SK-N-MC (cell line): Measurements from ENCODE around the gene AHDC1.
"Not testable (repeated sequence)": the region's sequence is repeated elsewhere in the genome, so short reads cannot be mapped to it uniquely, and the experiment has no call there.

Experiments used
- DNase-seq: peaks from one replicate; pipeline ENCODE4 v3.0.0-alpha.2; 2011; ENCODE audit warnings: low read depth, low spot score
- H3K27ac ChIP-seq: fragments of 200-600 bp; sonication (generic); 2 replicates; pipeline ENCODE4 v1.5.1; 2016; ENCODE audit warnings: mixed run types
- H3K36me3 ChIP-seq: fragments of 200-600 bp; sonication (generic); 2 replicates; pipeline ENCODE4 v1.6.1; 2017; ENCODE audit warnings: antibody characterized with exemption, low read length, mixed read lengths; ENCODE audit not compliant: insufficient read depth
- H3K4me3 ChIP-seq: fragments of 200-600 bp; sonication (generic); 2 replicates; pipeline ENCODE4 v1.5.1; 2016
- H3K9ac ChIP-seq: fragments of 200-600 bp; sonication (generic); 2 replicates; pipeline ENCODE4 v1.8.0; 2017; ENCODE audit warnings: mixed run types, mixed read lengths; ENCODE audit not compliant: insufficient read length
- H3K9me3 ChIP-seq: fragments of 200-600 bp; sonication (generic); 2 replicates; pipeline ENCODE4 v1.6.1; 2017; ENCODE audit warnings: low read depth, mild to moderate bottlenecking, antibody characterized with exemption, low read length, moderate library complexity, mixed read lengths
- EZH2 ChIP-seq: fragments of 200-600 bp; sonication (generic); IDR thresholded peaks from one replicate; pipeline ENCODE4 v1.6.1; 2017; ENCODE audit warnings: antibody characterized with exemption
- FOXP2 ChIP-seq: optimal IDR thresholded peaks from 2 replicates; pipeline ENCODE3; 2011; ENCODE audit warnings: mild to moderate bottlenecking, moderate library complexity; ENCODE audit not compliant: insufficient read depth; ENCODE audit errors: extremely low read length, control extremely low read depth
- POLR2AphosphoS5 ChIP-seq: IDR thresholded peaks from 2 replicates; pipeline ENCODE4 v1.6.1; 2012; ENCODE audit warnings: mild to moderate bottlenecking, low read depth, low read length, borderline replicate concordance

Gene AHDC1

DNA sequence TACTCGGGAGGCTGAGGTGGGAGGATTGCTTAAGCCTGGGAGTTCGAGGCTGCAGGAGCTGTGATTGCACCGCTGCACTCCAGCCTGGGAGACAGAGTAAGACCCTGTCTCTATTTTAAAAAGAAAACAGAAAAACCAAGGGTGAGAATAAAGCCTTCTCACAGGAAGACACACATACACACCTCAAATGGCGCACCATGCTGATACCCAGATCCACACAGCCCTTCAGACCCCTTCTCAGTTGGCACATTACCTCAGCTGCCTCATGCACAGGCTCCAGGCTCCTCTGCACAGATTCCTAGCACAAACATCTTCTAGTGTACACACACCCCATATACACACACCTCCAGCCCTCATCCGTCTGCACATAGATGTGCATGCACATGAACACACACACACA is 23.1 kb upstream of the AHDC1 start:
- Histone ChIP-seq H3K36me3 (no peaks in the 10 kb centered on the region), H3K4me3 (no peak overlapping the region), H3K9ac (no peak overlapping the region), H3K27ac (no peak overlapping the region), H3K9me3 (no peaks in the 10 kb centered on the region)
- TF ChIP-seq POLR2AphosphoS5 (no peak), EZH2 (no peak), FOXP2 (no peak)
- DNase-seq = no peak

DNA sequence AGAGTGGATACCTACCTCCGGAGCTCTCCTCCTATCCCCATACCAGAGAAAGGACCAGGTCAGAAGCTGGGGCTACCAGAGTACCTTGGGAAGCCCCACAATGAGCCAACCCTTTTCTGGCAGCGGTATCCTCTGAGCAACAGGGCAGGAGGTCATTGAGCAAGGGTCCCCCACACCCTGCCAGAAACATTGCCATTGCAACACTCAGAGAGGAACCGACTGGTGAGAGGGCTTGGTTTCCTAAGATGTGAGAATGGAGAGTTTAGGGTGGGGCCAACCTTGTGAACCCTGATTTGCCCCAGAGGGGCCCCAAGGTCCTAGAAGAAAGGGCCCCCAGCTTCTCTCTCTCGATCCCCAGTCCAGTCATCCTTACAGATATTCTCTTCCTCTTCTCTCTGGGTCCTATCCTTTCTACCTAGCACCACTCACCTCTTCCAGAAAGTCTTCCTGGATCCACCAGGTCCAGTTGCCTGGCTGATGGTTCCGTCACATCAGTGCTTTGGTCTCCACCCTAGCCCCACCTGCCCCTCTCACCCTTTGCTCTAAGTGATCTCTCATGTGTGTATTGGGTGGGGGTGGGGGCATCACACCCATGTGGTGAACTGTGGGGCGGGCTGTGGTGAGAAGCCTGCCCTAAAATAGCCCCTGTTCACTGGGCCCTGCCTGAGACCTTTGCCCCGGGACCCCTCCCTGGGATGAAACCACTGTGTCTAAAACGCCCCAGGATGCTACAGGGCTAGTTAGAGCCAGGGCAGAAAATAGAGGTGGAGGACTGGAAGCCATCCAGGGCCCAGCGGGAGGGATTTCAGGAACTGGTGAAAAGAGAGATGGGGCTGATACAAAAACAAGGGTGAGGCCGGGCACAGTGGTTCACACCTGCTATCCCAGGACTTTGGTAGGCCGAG is 22.3 kb upstream of the AHDC1 start:
- H3K27ac ChIP-seq = no peak overlapping the region
- DNase-seq = no peak
- TF ChIP-seq EZH2 (no peak), POLR2AphosphoS5 (no peak)
- no peaks in the 10 kb centered on the region for H3K36me3 ChIP-seq
- no peak overlapping the region for H3K4me3 ChIP-seq
- H3K9ac ChIP-seq = no peak overlapping the region
- H3K9me3 ChIP-seq = no peaks in the 10 kb centered on the region

DNA sequence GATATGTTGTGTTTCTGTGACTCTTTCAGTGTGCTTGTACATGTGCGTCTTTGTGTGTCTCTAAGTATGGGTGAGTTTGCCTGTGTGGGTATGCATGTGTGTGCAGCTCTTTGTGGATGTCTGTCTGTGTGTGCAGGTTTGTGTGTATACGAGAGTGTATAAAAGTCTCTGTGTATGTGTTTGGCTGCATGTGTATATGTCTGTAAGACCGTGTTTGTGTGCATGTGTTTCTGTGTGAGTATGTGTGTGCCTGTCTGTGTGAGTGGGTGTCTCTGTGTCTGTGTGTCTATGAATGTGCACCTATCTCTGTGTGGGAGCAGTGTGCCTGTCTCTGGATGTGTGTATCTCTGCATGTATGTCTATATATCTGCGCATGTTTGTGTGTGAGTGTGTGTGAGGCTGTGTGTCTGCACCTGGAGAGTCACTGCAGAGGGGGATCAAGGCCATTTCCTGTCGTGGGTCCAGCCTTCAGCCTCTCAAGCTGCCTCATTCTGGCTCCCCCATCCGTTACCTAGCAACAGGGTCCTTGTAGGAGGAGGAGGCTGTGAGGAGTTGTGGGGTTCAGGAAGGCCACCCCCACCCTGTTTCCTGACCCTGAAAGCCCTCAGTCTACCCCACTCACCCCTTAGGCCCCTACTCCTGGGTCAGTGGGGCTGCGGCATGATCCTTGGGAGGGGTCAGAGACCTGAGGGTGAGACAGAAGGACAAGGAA is 20.7 kb upstream of the AHDC1 start:
- no peaks in the 10 kb centered on the region for H3K36me3 ChIP-seq
- no peak for DNase-seq
- no peak overlapping the region for H3K27ac ChIP-seq
- no peak overlapping the region for H3K9ac ChIP-seq
- H3K4me3 ChIP-seq = no peak overlapping the region
- TF ChIP-seq FOXP2 = no peak
- no peak for TF ChIP-seq EZH2
- TF ChIP-seq POLR2AphosphoS5 = no peak
- H3K9me3 ChIP-seq = no peaks in the 10 kb centered on the region

DNA sequence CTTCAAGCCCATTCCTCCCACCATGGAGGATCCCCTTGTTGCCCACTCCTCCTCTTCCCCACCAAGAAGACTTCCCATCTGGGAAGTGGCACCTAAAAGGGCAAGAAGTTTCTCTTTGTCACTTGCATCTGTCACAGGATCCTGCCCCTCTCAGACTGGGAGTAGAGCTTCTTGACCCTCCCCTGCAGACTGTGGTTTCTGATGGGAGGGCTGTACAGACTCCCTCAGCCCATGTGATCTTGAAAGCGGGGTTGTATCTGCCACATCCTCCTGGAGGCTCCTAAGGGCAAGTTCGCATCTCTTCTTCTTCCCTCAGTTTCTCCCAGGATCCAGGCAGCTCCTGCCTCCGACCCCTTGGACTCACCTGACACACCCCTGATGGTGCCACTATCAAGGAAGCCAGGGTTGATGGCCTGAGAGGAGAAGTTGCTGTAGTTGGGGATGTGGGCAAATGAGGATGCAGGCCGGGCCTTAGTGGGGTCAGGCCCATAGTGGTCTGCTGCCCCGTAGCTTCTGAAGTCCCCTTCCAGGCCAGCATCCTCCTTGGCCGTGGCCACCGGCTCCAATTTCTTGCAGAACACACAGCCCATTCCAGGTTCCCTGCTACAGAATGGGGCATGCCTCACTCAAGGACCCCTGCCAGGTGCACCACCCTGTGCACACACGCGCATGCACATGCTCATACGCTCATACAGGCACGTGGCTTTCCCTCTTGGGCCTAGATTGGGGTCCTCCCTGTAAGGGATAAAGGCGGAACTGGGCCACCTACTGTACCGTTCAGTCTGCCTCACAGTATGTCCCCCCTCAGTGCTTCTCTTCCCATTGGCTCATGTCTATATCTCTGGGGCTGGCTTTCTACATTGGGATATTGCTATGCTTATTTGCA is 19.6 kb upstream of the AHDC1 start:
- Histone ChIP-seq H3K9me3 (no peaks in the 10 kb centered on the region), H3K36me3 (no peaks in the 10 kb centered on the region), H3K9ac (no peak overlapping the region), H3K27ac (no peak overlapping the region), H3K4me3 (no peak overlapping the region)
- TF ChIP-seq FOXP2 (no peak), POLR2AphosphoS5 (no peak), EZH2 (no peak)
- DNase-seq = no peak

DNA sequence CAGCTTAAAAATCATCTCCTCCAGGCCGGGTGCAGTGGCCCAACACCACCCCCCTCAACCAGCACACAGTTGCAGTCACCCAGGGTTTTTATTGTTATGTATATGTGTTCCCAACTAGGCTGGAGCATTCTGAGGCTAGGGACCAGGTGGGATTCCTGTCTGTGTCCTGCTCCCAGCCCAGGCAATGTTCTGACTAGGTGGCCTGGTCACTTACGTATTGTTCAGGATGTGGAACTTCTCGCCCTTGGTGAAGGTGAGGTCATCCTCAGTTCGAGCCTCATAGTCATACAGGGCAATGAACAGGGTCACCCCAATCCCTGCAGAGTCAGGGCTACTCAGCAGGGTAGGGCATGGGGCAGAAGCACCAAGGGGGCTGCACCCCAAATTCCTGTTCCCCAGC is 18.9 kb upstream of the AHDC1 start:
- no peak overlapping the region for H3K27ac ChIP-seq
- H3K9ac ChIP-seq = no peak overlapping the region
- H3K4me3 ChIP-seq = no peak overlapping the region
- TF ChIP-seq EZH2 = no peak
- TF ChIP-seq FOXP2 = no peak
- TF ChIP-seq POLR2AphosphoS5 = no peak
- no peaks in the 10 kb centered on the region for H3K9me3 ChIP-seq
- no peak for DNase-seq
- H3K36me3 ChIP-seq = no peaks in the 10 kb centered on the region

DNA sequence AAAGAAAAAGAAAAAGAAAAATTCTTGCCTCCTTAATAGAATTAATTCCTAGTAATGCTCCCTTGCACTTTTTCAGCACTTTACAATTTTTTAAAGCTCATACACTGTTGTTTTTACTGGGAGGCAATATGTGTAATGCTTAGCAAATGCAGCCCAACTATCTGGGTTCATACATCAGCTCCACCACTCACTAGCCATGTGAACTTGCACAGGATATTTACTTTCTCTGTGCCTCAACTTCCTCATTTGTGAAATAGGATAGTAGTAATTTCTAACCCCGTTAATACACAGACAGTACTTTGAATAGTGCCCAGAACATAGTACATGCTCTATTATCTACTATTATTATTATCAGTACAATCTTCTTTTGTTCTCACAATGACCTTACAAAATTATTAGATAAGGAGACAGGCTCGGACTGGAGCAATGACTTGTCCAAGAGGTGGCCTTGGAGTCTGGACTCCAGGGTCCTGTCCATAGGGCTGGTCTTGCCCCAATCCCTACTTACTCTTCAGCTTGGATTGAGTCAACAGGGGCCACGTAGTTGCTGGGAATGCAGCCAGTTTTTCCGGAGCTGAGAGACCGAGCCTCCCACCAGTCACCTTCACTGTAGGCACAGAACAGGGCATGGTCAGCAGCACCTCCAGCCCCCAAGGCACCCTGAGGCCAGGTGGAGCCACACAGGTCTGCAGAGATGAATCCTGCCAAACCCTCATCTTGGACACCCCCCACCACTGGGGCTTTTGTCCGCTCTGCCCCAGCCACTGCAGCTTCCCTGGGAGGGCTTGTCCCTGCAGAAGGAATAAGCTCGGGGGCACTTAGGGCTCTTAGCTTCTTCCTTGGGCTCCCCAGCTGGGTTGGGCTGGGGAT is 17.3 kb upstream of the AHDC1 start:
- Histone ChIP-seq H3K4me3 (no peak overlapping the region), H3K9me3 (no peaks in the 10 kb centered on the region), H3K36me3 (no peaks in the 10 kb centered on the region), H3K27ac (no peak overlapping the region), H3K9ac (no peak overlapping the region)
- TF ChIP-seq POLR2AphosphoS5 (no peak), EZH2 (no peak), FOXP2 (no peak)
- no peak for DNase-seq

DNA sequence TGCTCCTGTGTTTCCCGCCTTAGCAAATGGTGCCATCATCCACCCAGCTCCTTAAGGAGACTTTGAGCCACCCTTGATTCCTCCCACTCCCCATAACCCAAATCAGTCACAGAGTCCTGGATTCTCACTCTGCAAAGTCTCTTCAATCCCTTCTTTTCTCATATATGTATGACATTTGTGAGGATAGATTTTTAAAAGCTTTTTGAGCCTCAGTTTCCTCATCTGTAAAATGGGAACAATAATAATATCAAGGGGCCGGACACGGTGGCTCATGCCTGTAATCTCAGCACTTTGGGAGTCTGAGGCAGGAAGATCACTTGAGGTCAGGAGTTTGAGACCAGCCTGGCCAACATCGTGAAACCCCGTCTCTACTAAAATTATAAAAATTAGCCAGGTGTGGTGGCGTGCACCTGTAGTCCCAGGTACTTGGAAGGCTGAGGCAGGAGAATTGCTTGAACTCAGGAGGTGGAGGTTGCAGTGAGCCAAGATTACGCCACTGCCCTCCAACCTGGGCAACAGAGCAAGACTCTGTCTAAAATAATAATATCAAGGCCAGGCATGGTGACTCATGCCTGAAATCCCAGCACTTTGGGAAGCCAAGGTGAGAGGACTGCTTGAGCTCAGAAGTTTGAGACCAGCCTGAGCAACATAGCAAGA is 16.0 kb upstream of the AHDC1 start:
- not testable (repeated sequence) for H3K4me3 ChIP-seq, DNase-seq, H3K27ac ChIP-seq, H3K36me3 ChIP-seq, H3K9me3 ChIP-seq, H3K9ac ChIP-seq
